ENCODE results near the gene KCNN4.

DNA sequence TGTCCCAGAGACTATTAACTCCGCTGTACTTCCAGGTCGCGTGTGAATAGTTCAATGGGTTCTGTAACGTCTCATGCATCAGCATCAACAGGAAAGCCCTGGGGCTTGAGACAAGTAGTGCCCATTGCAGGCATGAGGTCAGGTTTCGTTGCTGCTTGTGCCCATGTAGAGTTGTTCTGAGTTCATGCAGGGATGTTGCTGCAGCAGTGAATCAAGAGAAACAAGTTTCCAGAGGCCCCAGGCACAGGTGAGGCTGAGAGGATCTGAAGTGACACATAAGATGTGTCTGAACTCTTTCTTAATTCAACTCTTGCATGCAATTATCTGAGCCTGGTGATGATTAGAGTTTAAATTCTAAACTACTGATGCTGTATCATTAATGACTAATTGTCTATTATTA, 37.7 kb upstream of the KCNN4 start:
- TF ChIP-seq POLR2AphosphoS5 (IDR thresholded peaks at IDR 0.05; ENCODE audit: low read depth, low read length), result no peak
- TF ChIP-seq TAF1 (IDR thresholded peaks at IDR 0.05; ENCODE audit: borderline replicate concordance, low read depth, low read length), result no peak
